ENCODE data around the gene TTLL11. TPM values are rescaled to one million over a fixed set of nuclear protein-coding genes. Genes with fewer than 3 reads are reported as not detected.
A peak's percentile ranks its signal among the peaks of the same experiment; 100 is the strongest.

Gene TTLL11
- total RNA-seq, 2 experiments from 2014 or later, result 2.6 to 3.3 TPM

DNA sequence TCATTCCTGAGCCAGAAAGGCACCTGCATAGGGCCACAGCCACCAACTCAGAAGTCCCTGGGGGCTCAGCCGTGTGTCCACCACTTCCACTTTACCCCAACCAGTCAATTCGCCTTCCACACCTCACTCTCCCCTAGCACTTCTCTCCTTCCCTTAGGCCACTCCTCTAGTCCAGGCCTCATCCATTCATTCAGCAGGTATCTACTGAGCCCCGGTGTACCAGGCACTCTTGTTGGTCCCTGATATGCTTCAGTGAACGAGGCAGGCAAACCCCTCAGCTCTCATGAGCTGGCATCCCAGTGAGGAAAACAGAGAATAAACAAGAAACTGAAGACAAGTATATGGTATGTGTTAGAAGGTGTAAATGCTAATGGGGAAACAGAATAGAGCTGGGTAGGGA lies 37.7 kb upstream of the TTLL11 start:
- CTCF ChIA-PET, result no interaction called here
- peaks cover 18% of the 10 kb centered on the region for H3K27me3 Mint-ChIP-seq (ENCODE audit: low read depth)

DNA sequence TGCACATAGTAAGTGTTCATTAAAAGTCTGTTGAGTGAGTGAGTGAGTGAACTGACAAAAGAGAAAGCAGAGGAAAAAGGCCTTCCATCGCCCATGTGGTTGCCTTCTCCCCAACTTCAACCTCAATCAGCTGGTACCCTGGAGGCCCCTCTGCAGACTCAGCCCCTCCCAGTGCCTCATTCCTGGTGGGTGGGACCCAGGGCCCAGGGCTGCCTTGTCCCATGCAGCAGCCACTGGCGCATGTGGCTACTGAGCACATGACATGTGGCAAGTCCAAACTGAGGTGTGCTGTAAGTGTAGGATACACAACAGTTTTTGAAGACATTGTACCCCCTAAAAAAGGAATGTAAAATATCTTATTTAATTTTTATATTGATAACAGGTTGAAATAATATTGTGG lies 36.9 kb upstream of the TTLL11 start:
- no peaks in the 10 kb centered on the region for H3K36me3 Mint-ChIP-seq (ENCODE audit: low read depth)
- ATAC-seq (no peak), DNase-seq (no peak)
- H3K27me3 Mint-ChIP-seq (ENCODE audit: low read depth), result peaks cover 26% of the 10 kb centered on the region
- H3K4me3 Mint-ChIP-seq, result no peak overlapping the region
- H3K4me1 Mint-ChIP-seq (ENCODE audit: low read depth), result peaks cover 17% of the 10 kb centered on the region
- POLR2A ChIA-PET, result no interaction called here
- no peak overlapping the region for H3K27ac Mint-ChIP-seq
- CTCF ChIA-PET, result interaction anchor here (1.2 to 11.2 kb wide), 4 partner anchors 17 to 219 kb away, joined by 4 to 241 read pairs (median 6); no protein-coding TSS in a partner anchor
- H3K9me3 Mint-ChIP-seq (ENCODE audit: insufficient read depth), result no peaks in the 10 kb centered on the region

More for the DNA sequence above, 37.7 kb upstream of the TTLL11 start:
- POLR2A ChIA-PET, result interaction anchor here (0.6 kb wide), 1 partner anchor 215 kb away, joined by 3 read pairs; no protein-coding TSS in a partner anchor
- H3K27ac Mint-ChIP-seq, result no peak overlapping the region
- H3K4me3 Mint-ChIP-seq, result no peak overlapping the region
- H3K36me3 Mint-ChIP-seq (ENCODE audit: low read depth), result no peaks in the 10 kb centered on the region
- DNase-seq (no peak), ATAC-seq (no peak)
- H3K4me1 Mint-ChIP-seq (ENCODE audit: low read depth), result peaks cover 11% of the 10 kb centered on the region
- H3K9me3 Mint-ChIP-seq (ENCODE audit: insufficient read depth), result no peaks in the 10 kb centered on the region

DNA sequence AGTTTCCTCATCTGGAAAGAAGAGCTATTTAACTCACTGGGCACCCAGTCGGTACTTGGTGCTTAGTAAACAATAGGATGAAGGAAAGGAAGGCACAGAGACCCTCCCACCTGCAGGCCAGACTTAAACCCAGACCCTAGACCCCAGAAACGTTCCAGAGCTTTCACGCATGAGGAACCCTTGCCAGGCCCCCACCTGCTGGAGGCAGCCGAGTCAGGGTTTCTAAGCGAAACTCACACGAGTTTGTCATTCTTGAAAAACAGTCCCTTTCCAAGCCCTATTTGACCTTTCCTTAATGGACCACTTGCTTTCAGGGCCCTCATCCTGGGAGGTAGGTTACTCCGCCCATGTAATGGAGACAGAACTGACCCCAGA lies 35.8 kb upstream of the TTLL11 start:
- Mint-ChIP-seq H3K27ac (no peak overlapping the region), H3K27me3 (ENCODE audit: low read depth) (peaks cover 33% of the 10 kb centered on the region), H3K9me3 (ENCODE audit: insufficient read depth) (no peaks in the 10 kb centered on the region), H3K4me1 (ENCODE audit: low read depth) (peaks cover 17% of the 10 kb centered on the region), H3K36me3 (ENCODE audit: low read depth) (no peaks in the 10 kb centered on the region), H3K4me3 (no peak overlapping the region)
- ChIA-PET CTCF (interaction anchor here (1.2 to 11.2 kb wide), 4 partner anchors 18 to 220 kb away, joined by 4 to 241 read pairs (median 6); no protein-coding TSS in a partner anchor), POLR2A (no interaction called here)
- no peak for DNase-seq
- no peak for ATAC-seq

DNA sequence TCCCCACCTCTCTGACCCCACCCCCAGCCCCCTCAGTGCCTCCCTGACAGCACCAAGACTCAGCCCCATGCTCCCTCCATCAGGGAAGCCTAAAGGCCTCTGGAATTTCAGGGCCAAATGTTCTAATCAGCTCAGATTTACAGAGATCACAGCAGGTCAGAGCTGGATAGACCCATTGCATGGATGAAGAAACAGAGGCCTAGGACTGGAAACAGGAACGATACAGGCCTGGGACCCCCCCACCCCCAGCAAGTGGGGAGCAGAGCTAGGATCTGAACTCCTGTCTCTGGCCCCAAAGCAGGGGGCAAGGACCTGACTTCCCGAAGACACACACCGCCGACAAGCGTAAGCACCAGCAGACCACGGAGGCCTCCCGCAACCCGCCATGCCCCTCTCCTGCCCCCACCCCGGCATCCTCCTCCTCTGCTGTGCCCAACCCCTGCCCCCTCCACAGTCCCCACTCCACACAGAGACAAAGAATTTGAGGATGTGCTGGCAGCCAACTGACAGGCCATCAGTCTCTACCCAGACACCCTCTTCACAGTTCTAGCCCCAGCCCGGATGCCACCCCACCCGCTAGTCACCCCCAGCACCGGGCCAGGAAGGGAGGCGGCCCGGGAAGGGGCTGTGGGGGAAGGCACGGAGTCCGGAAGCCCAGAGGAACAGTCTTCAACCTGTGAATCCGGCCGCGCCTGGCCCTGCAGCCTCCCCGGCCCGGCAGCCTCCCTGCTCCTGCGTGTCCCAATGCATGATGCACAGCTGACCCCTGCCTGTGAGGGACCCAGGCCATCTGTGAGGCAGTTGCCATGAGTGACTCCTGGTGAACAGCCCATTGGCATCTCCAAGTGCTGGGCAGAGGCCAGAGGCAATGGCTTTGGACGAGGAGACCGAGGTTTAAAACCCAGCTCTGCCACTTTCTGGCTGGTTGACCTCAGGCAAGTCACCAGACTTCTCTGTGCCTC lies 35.2 kb upstream of the TTLL11 start:
- ChIA-PET POLR2A (no interaction called here), CTCF (interaction anchor here (1.1 to 11.2 kb wide), 6 partner anchors 19 to 220 kb away, joined by 3 to 241 read pairs (median 4); no protein-coding TSS in a partner anchor)
- Mint-ChIP-seq H3K27ac (no peak overlapping the region), H3K27me3 (ENCODE audit: low read depth) (peaks cover 33% of the 10 kb centered on the region), H3K36me3 (ENCODE audit: low read depth) (no peaks in the 10 kb centered on the region), H3K4me1 (ENCODE audit: low read depth) (peaks cover 17% of the 10 kb centered on the region), H3K4me3 (no peak overlapping the region), H3K9me3 (ENCODE audit: insufficient read depth) (no peaks in the 10 kb centered on the region)
- DNase-seq (no peak), ATAC-seq (no peak)

DNA sequence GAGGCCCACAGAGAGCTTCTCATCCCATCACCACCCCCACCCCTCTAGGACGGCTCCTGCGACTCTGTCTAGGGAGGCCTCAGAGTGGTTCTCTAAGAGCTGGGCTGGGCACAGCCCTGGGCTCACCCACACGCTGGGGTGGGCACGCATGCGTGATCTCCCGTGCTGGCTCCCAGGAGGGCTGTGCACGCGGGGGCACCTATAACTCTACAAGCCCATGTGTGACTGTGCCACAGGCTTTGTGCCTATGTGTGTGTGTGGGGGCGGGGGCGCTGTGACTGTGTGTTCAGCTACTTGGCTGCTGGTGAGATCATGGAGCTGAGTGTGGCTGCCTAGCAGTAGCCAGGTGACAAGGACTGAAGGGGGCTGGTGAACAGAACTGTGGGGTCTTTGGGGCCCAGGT lies 34.3 kb upstream of the TTLL11 start:
- H3K4me3 Mint-ChIP-seq, result no peak overlapping the region

DNA sequence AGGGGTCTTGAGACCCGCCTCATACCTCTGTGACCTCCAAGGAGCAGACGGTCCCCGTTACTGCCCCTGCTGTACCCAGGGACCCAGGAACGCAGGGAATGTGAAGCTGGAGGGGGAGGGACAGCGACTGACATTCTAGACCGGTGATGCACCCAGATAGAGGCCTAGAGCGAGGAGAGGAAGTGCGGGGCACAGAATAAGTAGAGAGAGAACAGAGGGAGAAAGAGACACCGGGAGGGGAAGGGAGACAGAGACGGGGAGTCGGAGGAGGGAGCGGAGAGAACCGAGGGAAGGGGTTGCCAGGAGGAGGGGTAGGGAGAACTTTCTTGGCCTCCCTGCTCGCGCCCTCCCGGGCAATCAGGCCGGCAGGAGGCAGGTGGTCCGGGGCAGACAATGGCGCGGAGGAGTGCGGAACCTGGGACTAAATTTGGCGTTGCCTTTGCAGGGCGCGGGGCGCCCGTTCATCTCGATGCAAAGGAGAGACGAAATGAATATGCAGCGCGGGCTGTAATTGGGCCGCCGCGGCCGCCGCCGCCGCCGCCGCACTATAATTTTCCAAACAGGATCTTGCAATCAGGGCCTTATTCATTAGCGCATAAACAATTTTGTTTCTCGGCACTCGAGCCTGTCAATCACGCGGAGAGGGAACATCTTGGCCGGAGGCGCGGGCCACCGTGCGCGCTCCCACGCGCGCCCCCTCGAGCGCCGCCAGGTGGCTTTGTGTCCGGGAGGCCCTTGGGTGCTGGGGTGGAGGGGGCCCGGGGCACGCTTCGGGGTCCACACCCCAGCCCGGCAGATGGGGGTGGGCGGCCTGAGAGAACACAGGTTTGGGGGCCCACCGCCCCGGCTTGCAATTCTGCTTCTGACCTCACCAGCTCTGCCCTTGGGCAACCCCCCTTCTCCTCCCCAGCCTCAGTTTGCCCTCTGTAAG lies 33.5 kb upstream of the TTLL11 start:
- Mint-ChIP-seq H3K27me3 (ENCODE audit: low read depth) (peaks cover 30% of the 10 kb centered on the region), H3K4me1 (ENCODE audit: low read depth) (peaks cover 22% of the 10 kb centered on the region), H3K36me3 (ENCODE audit: low read depth) (no peaks in the 10 kb centered on the region), H3K4me3 (peak overlapping the region; percentile 54), H3K9me3 (ENCODE audit: insufficient read depth) (no peaks in the 10 kb centered on the region), H3K27ac (no peak overlapping the region)
- ChIA-PET POLR2A (interaction anchor here (0.6 to 0.9 kb wide), 2 partner anchors 138 to 588 kb away, joined by 3 read pairs; partner anchors contain the start of genes MRRF and RBM18), CTCF (interaction anchor here (0.6 to 11.2 kb wide), 14 partner anchors 8 to 705 kb away, joined by 3 to 254 read pairs (median 10); partner anchors contain the start of genes MORN5 and NDUFA8)
- ATAC-seq, result no peak
- DNase-seq, result no peak

More for the DNA sequence above, 34.3 kb upstream of the TTLL11 start:
- H3K27me3 Mint-ChIP-seq (ENCODE audit: low read depth), result peaks cover 33% of the 10 kb centered on the region
- no peaks in the 10 kb centered on the region for H3K36me3 Mint-ChIP-seq (ENCODE audit: low read depth)
- DNase-seq (no peak), ATAC-seq (no peak)
- H3K27ac Mint-ChIP-seq, result no peak overlapping the region
- H3K9me3 Mint-ChIP-seq (ENCODE audit: insufficient read depth), result no peaks in the 10 kb centered on the region
- peaks cover 22% of the 10 kb centered on the region for H3K4me1 Mint-ChIP-seq (ENCODE audit: low read depth)
- CTCF ChIA-PET, result interaction anchor here (1.1 to 11.2 kb wide), 3 partner anchors 28 to 221 kb away, joined by 3 to 241 read pairs (median 4); no protein-coding TSS in a partner anchor
- POLR2A ChIA-PET, result no interaction called here

DNA sequence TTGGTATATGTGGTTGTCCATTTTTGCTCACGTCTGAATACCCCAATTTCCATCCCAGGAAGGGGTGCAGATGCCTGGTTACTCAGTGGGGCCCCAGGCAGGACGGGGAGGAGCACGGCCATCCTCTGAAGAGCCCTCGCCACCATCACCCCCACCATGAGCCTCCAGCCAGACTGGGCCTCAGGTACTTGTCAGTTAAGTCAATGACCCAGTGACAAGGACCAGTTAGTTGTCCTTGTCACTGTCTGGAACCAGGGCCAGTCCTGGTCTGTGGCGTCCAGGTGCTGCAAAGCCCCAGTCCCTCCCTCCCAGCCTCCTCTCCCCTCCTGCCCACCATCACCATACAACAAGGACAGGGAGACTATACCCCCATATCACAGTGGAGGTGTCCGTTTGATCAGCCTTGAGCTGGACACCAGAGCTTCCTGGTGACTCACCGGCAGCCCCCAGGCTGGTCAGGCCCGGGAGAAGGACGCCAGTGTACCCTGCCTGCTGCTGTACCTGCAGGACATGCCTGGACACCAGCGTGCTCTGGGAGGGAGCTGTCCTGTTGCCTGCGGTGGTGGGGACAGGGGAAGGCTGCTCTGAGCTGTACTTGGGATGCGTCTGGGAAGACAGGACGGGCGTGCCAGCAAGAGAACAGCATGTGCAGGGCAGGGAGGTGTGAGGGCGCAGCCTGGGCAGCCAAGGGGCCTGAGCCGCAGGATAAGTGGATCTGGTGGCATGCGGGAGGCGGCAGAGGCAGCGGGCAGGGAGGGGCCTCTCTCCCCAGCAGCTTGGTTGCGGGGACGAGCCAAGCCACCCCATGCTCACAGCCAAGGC lies 32.6 kb upstream of the TTLL11 start:
- ChIA-PET CTCF (interaction anchor here (0.6 to 11.2 kb wide), 27 partner anchors 9 to 706 kb away, joined by 3 to 254 read pairs (median 5); partner anchors contain the start of genes MORN5 and NDUFA8), POLR2A (interaction anchor here (0.6 to 0.9 kb wide), 2 partner anchors 139 to 587 kb away, joined by 3 read pairs; partner anchors contain the start of genes MRRF and RBM18)
- H3K27ac Mint-ChIP-seq, result no peak overlapping the region
- no peak overlapping the region for H3K4me3 Mint-ChIP-seq
- H3K9me3 Mint-ChIP-seq (ENCODE audit: insufficient read depth), result no peaks in the 10 kb centered on the region
- DNase-seq (no peak), ATAC-seq (no peak)
- no peaks in the 10 kb centered on the region for H3K36me3 Mint-ChIP-seq (ENCODE audit: low read depth)
- peaks cover 30% of the 10 kb centered on the region for H3K27me3 Mint-ChIP-seq (ENCODE audit: low read depth)
- peaks cover 22% of the 10 kb centered on the region for H3K4me1 Mint-ChIP-seq (ENCODE audit: low read depth)

DNA sequence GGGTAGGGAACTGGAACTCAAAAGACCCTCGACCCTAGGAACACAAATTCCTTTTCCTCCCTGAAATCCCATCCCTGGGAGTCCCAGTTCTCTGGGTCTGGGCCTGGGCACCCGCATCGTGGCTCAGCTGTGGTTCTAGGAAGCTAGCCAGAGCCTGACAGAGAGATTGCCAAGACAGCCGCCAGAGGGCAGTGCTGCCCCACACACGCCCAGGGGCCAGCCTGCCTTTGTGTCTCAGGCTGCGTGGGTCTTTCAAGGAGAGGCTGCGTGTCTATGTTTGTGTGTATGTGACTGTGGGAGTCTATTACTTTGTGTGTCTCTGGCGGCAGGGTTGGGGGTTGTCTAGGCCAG lies 32.0 kb upstream of the TTLL11 start:
- ATAC-seq (peak; percentile 87), DNase-seq (peak; percentile 82)
- ChIA-PET POLR2A (no interaction called here), CTCF (interaction anchor here (0.6 to 11.2 kb wide), 44 partner anchors 9 to 690 kb away, joined by 3 to 254 read pairs (median 4); partner anchors contain the start of genes MRRF, NDUFA8 and RBM18)
- Mint-ChIP-seq H3K27ac (no peak overlapping the region), H3K36me3 (ENCODE audit: low read depth) (no peaks in the 10 kb centered on the region), H3K4me3 (no peak overlapping the region), H3K27me3 (ENCODE audit: low read depth) (peaks cover 30% of the 10 kb centered on the region), H3K4me1 (ENCODE audit: low read depth) (peaks cover 22% of the 10 kb centered on the region), H3K9me3 (ENCODE audit: insufficient read depth) (no peaks in the 10 kb centered on the region)

DNA sequence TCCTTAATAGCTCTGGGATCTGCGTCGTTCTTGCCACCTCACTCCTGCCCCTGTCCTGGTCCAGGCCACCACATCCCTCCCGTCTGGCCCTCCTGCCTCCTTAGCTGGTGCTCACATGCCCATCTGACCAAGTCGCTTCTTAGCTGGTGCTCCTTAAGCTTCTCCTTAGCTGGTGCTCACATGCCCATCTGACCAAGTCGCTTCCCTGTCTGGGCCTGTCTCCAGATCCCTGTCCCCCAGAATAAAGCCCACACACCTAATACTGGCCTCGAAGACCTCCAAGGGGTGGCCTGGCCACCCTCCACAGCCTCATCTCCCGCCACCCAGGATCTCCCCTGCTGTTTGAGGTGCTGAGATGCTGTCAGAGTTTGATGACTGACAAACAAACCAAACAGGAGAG lies 31.4 kb upstream of the TTLL11 start:
- H3K36me3 Mint-ChIP-seq (ENCODE audit: low read depth), result no peaks in the 10 kb centered on the region
- ATAC-seq, result no peak
- no peak overlapping the region for H3K4me3 Mint-ChIP-seq
- ChIA-PET POLR2A (no interaction called here), CTCF (interaction anchor here (0.6 to 11.2 kb wide), 43 partner anchors 8 to 691 kb away, joined by 3 to 254 read pairs (median 5); partner anchors contain the start of genes MRRF, NDUFA8 and RBM18)
- DNase-seq, result no peak
- peaks cover 22% of the 10 kb centered on the region for H3K4me1 Mint-ChIP-seq (ENCODE audit: low read depth)
- H3K27ac Mint-ChIP-seq, result no peak overlapping the region
- H3K27me3 Mint-ChIP-seq (ENCODE audit: low read depth), result peaks cover 30% of the 10 kb centered on the region
- H3K9me3 Mint-ChIP-seq (ENCODE audit: insufficient read depth), result no peaks in the 10 kb centered on the region

DNA sequence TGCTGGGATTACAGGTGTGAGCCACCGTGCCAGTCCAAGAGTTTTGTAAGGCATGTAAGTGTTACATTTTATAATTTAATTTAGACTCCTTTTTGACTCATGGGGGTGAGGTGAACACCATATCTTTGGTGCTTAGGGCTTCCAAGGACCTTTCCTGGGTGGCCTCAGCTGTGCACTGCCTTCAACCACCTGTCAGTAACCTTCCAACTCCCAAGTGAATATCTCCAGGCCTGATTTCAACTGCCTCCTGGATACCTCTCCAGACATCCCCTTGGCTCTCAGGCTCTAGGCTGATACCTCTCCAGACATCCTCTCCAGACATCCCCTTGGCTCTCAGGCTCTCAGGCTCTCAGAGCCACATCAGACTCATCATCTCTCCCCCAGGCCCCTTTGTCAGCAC lies 30.9 kb upstream of the TTLL11 start:
- no peaks in the 10 kb centered on the region for H3K36me3 Mint-ChIP-seq (ENCODE audit: low read depth)
- H3K9me3 Mint-ChIP-seq (ENCODE audit: insufficient read depth), result no peaks in the 10 kb centered on the region
- no peak overlapping the region for H3K27ac Mint-ChIP-seq
- ATAC-seq, result no peak
- no peak overlapping the region for H3K4me3 Mint-ChIP-seq
- POLR2A ChIA-PET, result no interaction called here
- CTCF ChIA-PET, result interaction anchor here (0.7 to 11.2 kb wide), 24 partner anchors 10 to 685 kb away, joined by 3 to 254 read pairs (median 6); partner anchors contain the start of genes MORN5, MRRF, NDUFA8 and RBM18
- peaks cover 22% of the 10 kb centered on the region for H3K4me1 Mint-ChIP-seq (ENCODE audit: low read depth)
- DNase-seq, result no peak
- peaks cover 30% of the 10 kb centered on the region for H3K27me3 Mint-ChIP-seq (ENCODE audit: low read depth)
